ENCODE results near the gene LDLRAD3.

LDLRAD3 gene

DNA sequence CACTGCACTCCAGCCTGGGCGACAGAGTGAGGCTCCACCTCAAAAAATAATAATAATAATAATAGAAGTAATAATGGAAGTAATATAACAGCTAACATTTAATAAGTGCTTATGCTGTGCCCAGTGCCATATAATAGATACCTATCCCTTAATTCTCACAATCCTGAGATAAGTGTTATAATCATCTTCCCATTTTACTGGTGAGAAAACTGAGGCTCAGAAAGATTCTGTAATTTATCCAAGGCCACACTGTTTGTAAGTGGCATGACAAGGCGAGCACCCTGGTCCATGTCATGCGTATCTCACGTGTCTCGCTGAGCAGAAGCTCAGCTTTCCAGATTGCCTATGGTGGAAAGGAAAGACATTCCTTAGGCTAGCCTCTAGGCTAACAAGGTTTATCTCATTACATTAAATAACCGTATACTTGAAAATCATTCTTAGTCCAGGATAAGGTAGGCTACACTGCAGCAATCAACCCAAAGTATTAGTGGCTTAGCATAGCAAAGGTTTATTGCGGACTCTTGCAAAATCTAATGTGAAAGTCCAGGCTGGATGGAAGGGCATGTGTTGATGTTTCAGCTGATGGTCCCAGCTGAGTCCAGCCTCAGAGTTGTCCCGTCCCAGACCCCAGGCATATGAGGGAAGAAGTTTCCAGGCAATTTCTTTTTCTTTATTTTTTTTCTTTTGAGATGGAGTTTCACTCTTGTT, 15.0 kb upstream of the LDLRAD3 start:
- DNase-seq = no peak

DNA sequence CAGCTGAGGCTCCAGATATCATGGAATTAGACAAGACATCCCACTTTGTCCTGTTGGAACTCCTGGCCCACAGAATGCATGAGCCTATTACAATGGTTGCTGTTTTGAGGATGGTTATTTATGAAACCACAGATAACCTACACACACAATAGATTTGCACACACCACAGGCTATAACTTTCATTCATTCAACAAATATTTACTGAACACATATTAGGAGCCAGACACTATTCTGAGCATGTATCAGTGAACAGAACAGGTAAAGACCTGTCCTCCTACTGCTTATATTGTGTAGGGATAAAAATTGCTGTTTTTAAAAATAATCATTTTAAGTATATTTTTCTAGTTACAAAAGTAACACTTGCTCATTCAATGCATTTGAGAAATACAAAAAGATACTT, 13.4 kb upstream of the LDLRAD3 start:
- no peak for DNase-seq

DNA sequence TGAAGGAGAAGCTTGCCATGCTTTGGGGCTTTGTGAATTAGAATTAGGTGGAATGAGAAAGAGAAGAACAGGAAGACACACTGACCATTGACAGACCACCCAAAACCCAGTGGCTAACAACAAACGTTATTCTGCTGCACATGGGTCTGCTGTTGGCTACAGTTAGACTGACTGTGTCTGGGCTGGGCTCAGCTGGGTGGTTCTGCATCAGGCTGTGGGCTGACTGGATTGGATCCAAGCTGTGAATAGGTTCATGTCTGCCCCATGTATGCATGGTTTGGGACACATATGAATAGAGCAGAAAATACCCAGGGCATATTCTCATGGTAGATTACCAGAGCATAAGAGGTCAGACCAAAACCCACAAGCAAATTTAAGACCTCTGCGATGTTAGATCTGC, 11.7 kb upstream of the LDLRAD3 start:
- no peak for DNase-seq

DNA sequence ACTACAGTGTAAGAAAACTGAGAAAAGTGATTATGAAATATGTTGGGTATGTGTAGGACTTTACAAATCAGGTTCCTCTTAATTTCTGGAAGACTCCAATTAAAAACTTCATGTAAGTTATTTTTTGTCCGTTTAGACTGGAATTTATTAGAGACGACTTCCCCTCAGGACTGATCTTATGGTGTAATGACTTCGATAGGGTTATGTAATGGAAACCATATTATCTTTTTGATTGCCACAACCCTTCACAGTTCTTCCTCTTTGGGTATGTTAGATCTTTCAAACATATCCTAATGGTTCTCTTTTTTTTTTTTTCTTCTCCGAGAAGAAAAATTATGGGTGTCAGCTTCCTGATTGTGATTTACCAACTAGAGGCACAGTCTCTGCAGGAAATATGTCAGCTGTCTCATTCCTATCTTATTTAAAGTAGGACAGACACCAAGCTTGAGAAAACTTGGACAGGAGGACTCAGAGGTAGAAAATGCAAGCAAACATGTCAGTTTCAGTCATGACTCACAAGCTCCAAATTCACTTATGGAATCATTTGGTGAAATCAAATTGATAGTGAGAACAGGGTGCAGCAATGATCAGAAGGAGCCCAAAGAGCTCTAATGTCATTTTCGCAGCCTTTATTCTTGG, 11.1 kb upstream of the LDLRAD3 start:
- no peak for DNase-seq

DNA sequence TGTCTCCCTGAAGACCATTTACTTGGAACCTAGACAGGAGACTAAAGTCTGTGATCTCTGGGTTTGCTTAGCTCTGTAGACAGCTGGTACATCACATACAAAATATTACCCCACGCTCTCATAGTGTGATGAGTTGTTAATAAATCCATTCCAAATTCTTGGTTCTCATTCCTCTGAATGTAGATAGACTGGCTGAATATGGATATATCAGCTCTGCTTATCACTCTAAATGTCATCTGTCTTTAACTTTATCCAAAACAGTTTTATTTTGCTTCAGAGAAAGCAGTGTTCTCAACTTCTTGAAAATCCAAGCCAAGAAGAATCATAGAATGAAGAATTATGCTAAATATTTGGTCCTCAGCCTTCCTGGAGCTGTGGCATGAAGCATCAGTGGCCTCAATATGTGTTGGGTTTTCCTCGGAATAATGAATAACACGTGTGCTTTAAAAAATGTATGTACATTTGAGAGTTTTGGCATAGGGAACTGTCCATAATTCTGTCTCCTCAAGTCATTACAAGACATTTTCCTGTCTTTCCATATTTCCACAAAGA, 10.5 kb upstream of the LDLRAD3 start:
- DNase-seq = no peak

DNA sequence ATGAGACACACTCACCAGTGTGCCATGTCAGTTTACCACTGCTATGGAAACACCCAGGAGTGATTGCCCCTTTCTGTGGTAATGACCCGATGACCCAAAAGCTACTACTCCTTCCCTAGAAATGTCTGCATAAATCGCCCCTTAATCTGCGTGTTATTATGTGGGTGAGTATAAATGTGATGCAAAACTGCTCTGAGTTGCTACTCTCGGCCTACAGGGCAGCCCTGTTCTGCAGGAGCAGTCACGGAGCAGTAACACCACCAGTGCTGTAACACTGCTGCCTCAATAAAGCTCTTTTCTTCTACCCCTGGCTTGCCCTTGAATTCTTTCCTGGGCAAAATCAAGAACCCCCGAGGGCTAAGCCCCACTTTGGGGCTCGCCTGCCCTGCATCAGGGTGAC, 9.6 kb upstream of the LDLRAD3 start:
- no peak for DNase-seq

DNA sequence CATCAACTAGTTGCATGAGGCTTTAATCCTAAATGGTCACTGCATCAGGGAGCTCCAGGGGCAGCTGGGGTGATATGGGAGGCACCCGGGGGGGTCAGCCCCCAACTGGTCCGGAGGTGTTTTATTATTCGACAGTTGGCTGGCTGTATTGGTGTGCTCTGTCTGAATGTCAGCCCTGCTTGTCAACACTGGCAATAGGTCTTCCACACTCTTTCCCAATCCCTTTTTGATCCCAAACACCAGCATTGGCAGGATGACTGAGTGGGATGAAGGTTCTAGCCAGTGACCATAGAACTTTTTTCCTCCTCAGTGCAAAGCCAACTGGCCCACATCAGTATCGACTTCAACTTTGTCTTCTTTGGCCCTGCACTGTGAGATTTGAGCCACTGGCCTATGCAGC, 8.9 kb upstream of the LDLRAD3 start:
- DNase-seq = no peak

DNA sequence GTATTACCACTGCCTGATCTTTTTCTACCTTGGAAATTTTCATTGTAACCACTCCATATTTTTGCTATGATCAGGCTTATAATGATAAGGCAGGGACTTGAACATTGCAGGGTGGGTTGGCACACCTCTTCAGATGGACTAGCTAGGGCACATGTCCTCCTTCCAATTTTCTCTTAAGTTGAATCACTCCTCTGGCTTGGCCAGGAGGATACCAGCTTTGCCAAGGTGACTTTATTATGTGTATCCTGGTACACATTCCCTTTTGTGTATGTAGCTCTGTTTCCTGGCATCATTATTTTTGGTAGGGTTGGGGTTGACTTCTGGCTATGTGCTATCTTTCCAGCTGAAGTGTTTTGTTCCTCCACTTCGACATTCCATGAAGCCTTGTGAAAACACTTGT, 8.5 kb upstream of the LDLRAD3 start:
- DNase-seq = no peak

DNA sequence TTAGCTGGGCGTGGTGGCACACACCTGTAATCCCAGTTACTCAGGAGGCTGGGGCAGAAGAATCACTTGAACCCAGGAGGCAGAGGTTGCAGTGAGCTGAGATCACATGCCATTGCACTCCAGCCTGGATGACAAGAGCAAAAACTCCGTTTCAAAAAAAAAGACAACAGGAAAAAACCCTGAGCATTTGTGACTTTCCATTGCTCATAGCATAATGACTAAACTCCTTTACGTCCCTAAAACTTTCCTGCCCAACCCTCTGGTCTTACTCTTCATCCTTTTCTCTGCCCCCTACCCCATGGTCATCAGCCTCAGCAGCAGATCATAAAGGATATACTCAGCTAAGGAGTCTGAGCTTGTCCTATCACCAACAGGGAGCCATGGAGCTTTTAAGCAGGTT, 6.8 kb upstream of the LDLRAD3 start:
- DNase-seq = no peak

DNA sequence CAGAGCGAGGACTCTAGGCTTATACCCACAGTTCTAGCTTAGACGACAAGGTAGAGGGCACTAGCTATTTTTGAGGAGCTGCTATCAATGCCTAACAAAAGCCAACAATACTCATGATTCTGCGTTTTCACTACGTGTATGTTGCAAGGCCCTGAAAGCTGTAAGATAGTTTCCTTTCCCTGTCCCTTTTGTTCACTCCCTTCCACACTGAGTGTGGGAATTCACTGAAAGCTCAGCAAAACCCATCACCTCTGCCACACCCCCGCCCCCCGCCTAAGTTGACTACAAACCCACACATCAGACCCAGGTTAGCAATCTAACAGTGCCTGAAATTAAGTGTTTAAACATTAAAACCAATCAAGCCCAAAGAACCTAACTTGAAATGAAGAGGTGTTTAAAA, 6.2 kb upstream of the LDLRAD3 start:
- DNase-seq = no peak

DNA sequence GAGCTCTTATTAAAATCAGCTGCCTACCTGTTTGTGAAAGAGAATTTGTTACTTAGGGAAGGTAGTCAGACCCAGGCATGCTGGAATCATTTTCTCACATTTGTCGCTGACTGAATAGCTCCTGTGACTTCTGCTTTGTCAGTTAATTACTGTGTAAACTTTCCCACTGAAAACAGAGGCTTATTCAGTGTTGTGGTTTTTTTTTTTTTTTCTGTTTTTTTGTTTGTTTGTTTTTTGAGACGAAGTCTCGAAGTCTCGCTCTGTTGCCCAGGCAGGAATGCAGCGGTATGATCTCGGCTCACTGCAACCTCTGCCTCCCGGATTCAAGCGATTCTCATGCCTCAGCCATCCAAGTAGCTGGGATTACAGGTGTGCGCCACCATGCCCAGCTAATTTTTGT, 5.6 kb upstream of the LDLRAD3 start:
- DNase-seq = no peak

DNA sequence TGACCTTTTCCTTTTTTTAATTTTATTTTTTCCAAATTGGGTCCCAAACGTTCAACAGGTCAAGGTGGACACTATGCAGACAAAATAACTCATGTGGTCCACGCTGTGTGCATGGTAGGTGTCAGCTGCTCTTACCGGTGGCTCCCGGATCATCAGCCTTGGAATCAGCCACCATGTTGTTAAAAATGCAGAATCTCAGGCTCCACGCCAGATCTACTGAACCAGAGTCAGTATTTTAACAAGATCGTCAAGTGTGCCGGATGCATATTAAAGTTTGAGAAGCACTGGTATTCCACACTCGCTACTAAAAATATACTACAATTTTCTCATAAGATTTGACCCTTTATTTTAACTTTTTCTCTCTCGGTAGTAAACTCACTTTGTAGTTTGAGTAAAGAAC, 553 bp upstream of the LDLRAD3 start:
- DNase-seq = no peak

DNA sequence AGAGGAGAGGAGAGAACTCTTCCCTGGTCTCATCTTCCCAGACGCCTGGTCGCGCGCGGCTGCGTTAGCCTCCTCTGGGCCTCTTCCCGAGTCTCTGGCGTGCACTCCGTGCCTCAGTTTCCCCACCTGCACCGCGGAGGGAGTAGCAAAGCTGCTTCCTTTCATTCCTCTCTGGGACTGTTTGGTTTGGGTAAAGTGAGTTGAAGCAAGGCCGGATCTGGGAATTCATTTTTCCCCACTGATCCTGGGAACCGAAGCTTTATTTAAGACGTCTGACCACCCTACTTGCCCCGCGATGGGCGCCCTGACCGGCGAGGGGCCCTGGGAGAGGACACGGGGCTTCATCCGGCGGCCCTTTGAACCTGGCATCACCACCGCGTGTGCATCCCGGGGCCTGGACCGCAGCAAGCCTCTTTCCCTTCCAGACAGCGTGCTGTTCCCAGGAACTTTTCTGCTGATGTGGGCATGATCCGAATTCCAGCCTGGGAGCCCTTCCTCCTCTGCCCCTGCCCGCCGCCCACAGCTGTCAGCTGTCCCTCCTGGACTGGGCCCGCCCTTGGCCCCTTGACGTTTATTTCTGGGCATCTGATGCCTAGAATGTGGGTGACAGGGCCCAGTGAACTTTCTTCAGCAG, 758 bp downstream of the LDLRAD3 start:
- no peak for DNase-seq

DNA sequence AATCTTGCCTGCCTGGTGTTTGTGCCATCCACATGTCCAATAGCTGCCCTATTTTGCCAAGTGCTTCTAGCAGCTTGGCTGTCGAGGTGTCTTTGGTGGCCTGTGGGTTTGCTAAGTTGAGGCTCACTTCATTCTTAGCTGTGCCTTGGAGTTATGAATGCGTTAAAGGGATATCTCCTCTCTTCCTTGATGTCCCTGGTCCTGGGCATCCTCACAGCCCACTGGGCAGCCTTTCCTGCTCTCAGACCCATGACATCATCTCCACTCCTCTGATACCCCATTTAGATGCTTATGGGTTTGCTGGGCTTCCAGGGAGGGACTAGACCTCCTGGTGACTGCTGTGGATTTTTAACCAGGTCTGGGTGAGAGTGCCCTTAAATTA, 1.3 kb downstream of the LDLRAD3 start:
- DNase-seq = no peak

DNA sequence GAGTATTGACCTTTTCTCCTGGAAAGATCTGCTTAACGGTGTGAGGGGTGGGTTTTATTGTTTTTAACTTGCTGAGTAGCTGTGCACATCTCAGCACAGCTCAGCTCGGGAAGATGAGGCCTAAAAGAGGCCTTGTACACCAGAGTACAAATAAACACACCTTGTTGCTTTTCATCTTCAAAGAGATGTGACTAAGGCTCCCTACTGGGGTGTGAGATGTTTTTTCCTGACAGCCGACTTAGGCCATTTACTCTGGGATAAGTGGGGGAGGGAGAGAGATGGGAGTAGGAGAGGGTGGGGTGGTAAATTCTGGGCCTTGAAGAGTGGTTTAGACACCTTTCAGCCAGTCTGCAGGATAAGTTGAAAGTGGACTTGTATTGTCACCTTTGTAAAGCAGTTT, 2.9 kb downstream of the LDLRAD3 start:
- DNase-seq = no peak

DNA sequence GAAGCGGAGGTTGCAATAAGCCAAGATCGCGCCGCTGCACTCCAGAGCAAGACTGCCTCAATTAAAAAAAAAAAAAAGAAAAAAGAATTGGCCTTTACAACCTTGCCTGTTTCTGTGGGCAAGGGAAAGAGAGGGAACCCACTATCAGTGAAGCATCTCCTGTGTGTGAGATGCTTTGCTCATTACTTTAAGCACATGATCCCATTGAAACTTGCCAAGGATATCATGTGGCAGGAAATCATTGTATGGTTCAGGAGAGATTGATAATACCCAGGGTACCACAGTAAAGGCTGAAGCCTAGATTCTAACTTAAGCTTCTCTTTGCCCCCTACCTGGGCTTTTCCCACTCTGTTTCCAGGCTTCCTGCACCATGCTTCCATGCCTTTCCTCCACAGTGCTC, 3.6 kb downstream of the LDLRAD3 start:
- no peak for DNase-seq

DNA sequence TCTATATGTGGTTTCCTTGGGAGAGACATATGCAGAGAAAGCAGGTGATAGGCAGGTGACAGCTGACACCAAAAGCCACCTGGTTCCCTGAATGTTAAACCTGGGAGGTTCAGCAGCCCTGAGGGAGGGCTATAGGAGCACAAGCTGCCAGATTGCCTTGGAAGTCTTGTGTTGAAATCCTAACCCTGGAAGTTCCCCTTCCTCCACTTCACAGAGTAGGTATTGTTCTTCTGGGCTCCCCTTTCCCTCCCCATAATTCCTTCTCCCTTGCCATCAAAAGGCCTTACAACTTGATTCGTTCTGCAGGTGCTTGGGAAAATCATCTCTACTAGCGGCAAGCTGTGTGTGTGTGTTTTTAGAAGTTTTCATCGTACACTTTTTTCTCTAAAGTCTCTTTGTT, 5.4 kb downstream of the LDLRAD3 start:
- no peak for DNase-seq

DNA sequence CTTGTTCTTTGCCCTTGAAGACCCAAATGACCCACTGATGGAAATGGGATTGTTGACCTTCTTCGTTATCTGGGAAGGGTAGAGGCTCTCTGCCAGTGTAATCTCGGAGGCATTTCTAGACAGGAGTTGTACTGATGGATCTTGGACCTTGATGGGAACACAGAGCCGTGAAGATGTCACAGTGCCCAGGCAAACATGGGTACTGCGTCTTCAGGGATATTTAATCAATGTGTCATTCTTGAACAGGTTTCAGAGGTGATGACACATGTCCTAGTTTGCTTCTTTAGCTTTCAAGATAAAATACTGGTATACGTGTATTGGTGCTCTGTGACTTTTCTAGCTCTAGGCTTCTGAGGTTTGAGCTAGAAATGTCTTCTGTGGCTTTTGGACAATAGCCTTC, 6.2 kb downstream of the LDLRAD3 start:
- no peak for DNase-seq

DNA sequence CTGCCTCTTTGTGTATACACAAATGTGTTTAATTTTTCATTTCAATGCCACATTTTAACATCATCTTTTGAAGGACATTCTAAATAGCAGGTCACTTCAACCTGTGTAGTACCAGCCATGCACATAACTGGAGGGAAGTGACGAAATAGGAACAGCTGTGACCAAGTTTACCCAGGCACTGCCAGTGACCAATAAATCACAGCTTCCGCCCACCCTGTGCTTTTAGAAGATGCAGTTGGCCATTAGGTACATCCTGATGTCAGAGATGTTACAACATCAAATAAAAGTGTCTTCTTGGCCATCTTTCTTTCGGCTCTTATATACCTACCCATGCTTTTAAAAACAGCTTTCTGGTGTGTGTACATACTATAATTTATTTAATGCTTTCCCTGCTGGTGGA, 7.8 kb downstream of the LDLRAD3 start:
- peak; percentile 81 to 90 for DNase-seq

DNA sequence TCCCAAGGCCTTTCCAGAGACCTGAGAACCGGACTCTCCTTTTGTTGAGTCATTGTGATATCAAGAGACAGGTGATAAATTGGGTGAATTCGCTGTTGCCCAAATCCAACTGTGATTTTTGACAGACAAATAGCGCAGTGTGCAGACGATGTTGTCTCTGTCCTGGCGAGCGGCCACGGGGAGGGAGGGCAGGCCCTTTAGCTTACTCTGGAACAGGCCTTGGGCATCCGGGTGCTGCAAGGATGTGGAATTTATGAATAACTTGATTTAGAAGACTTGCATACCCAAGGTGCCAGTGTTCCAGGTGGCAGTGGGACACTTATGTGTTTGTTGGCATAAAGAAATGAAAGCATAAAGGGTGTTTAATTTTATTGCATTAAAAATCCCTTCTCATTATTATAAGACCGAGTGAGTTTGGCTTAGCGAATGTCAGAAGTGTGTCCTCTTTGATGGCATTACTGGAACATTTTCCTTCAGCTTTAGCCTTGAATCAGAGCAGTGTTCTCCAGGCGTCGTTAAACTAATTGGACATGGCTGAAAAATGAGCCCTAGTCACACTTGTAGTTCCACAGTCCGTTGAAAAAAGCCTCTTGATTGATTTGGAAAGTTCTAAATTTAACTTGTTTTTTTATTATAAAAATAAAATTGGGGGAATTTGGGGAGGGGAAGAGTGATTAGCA, 9.4 kb downstream of the LDLRAD3 start:
- peak; percentile 28 to 61 for DNase-seq

DNA sequence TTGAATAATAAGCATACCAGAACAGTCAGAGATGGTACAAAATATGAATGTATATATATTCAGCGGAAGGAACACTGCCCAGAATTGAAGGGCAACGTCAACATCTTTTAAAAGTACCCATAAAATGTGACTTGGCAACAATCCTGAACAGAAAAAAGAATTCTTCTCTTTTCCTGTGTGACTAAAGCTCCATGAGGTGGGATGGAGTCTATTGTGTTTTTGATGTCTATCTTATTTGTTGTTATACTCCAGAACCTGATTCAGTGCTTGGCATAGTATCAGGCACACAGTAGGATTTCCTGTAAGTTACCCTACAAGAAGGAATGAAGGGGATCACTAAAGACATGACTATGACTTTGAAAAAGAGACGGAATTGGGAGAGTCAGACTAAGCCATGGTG, 10.3 kb downstream of the LDLRAD3 start:
- no peak for DNase-seq

DNA sequence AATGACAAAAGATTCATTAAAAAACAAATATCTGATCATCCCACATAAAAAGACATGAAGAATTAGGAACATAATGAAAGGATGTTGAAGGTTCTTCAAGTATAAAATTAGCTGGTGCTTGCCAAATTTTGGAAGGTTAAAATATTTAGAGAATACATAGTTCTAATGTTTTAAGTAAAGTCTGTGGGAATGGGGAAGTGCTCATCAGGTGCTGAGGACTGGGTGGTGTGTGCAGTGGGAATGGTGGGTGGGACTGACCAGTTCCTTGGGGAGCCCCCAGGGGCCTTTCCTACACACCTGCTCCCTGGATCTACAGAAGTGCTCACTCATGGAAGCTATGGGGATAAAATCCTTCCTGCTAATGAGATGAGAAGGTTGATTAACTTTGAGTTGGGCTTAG, 11.8 kb downstream of the LDLRAD3 start:
- no peak for DNase-seq

DNA sequence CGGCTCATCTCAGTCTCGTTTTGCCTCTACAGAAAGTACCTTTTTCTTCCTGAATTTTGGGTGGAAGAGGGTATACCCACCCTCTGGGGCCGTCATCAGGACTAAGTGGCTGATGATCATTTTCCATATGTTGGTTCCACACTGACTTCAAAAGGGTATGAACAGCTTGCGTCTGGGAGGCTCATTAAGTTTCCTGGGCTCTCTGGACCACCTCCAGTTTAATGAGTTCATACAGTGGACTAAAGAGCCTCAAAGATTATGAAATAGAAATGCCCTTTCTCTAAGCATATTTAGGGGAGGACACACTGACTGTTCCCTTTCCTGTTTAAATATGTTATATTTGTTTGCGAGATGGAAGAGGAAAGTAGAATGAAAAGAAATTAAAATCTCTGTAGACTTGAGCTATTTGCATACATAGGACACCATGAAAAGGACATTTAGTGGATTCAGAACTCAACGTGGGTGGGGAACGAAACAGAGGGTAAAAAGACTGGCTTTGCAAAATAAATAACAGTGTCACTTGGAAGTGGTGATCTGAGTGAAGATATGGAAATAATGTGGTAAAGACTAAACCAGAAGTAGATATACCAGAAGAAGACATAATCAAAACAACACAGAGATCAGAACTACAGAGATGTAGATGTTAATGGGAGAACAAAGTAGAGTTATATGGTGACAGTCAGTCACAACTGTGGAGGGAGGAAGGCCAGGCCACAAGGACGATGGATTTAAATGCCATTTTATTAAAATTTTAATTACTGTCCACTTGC, 18.7 kb downstream of the LDLRAD3 start:
- DNase-seq = no peak

Measured in SHP77 (cell line).